ENCODE results near the gene PAPLN.

GRCh38 chr14:73261520-73262426, 24.5 kb downstream of the PAPLN start:
- TF ChIP-seq REST (IDR thresholded peaks at IDR 0.05; ENCODE audit: unreplicated experiment) (no peak), EZH2 (IDR thresholded peaks at IDR 0.05; ENCODE audit: low read depth, unreplicated experiment) (no peak), CTCF (conservative IDR thresholded peaks at IDR 0.05; ENCODE audit: low read depth in 2 of 2) (no peak), POLR2AphosphoS5 (IDR thresholded peaks at IDR 0.05; ENCODE audit: low read depth) (no peak), CREB1 (CRISPR knock-in tag; IDR thresholded peaks at IDR 0.05; ENCODE audit: low read depth) (no peak), JUNB (IDR thresholded peaks at IDR 0.05; ENCODE audit: unreplicated experiment) (no peak)

Measured in GM23338 (cell line).